HCT116 (cell line): Measurements from ENCODE around the gene CDR2L. TPM values are rescaled to one million over a fixed set of nuclear protein-coding genes. Genes with fewer than 3 reads are reported as not detected.

Experiments used
- ATAC-seq: fragments of 200-7000 bp; cut with Tn5 transposase; 2 replicates; pipeline ENCODE4 v1.9.1; 2020; ENCODE audit warnings: mild to moderate bottlenecking, moderate library complexity
- BruUV-seq: library from RNA; stranded (reverse); fragments of 400-500 nt; replicated peaks from 2 replicates; lab custom pipeline; 2021; lab: Mats Ljungman, UMichigan
- CTCF ChIA-PET: fragments of 300-600 bp; sonication (Branson Sonifier 250); formaldehyde crosslinking; loops from one replicate; lab custom pipeline; 2021; ENCODE audit warnings: antibody characterized with exemption; lab: Charles Lee
- POLR2A ChIA-PET: fragments of 300-600, 350-600 bp; sonication (Branson Sonifier 250); formaldehyde crosslinking; loops from one replicate; lab custom pipeline; 2021; ENCODE audit warnings: antibody characterized with exemption; lab: Charles Lee
- RAD21 ChIA-PET, 2 experiments: fragments of 300-600 bp; sonication (Branson Sonifier 250); formaldehyde crosslinking; loops; one replicate each; lab custom pipeline; 2023; ENCODE audit warnings: low total read pairs in 2 of 2; ENCODE audit not compliant: uncharacterized antibody in 2 of 2, unreplicated experiment in 2 of 2, low non-redundant PET in 1 of 2; lab: Charles Lee
- DNase-seq: peaks from one replicate; pipeline ENCODE4 v3.0.0-alpha.2; 2010; ENCODE audit warnings: low read depth, low spot score
- H2AFZ ChIP-seq: fragments of 200-600 bp; shearing (Covaris generic), sonication (generic); 2 replicates; pipeline ENCODE4 v1.6.1; 2017; ENCODE audit warnings: low read depth, mixed run types, mixed read lengths, antibody characterized with exemption, low read length; ENCODE audit not compliant: poor library complexity, severe bottlenecking
- H3K27ac ChIP-seq: 2 replicates; pipeline ENCODE4 v1.5.1; 2012; ENCODE audit warnings: low read depth, low read length
- H3K27me3 ChIP-seq: fragments of 200-600 bp; sonication (generic); 2 replicates; pipeline ENCODE4 v1.6.1; 2016; ENCODE audit warnings: mixed run types, low read length, mixed read lengths; ENCODE audit not compliant: insufficient read depth
- H3K36me3 ChIP-seq, 2 experiments: fragments of 200-500 bp in 1 of 2; fragments of 200-600 bp in 1 of 2; sonication (Bioruptor generic) in 1 of 2; sonication (generic) in 1 of 2; 2 replicates each; pipeline versions ENCODE4 v1.5.1 to v1.6.1; 2014 to 2016; ENCODE audit warnings: low read length in 2 of 2, inconsistent platforms in 1 of 2, mixed read lengths in 1 of 2, mixed run types in 1 of 2; ENCODE audit not compliant: insufficient read depth in 2 of 2, control insufficient read depth in 1 of 2
- H3K4me1 ChIP-seq, 2 experiments: fragments of 200-600 bp in 1 of 2; sonication (generic) in 1 of 2; 2 replicates each; pipeline versions ENCODE4 v1.5.1 to v1.6.1; 2012 to 2017; ENCODE audit warnings: low read length in 2 of 2, inconsistent platforms in 1 of 2, mild to moderate bottlenecking in 1 of 2, mixed read lengths in 1 of 2, mixed run types in 1 of 2, moderate library complexity in 1 of 2; ENCODE audit not compliant: insufficient read depth in 2 of 2, control insufficient read depth in 1 of 2
- H3K4me2 ChIP-seq: fragments of 200-600 bp; sonication (generic); 2 replicates; pipeline ENCODE4 v1.6.1; 2017; ENCODE audit warnings: mixed run types, low read length, mixed read lengths
- H3K4me3 ChIP-seq, 2 experiments: fragments of 200-600 bp in 1 of 2; sonication (generic) in 1 of 2; replicated peaks in 1 of 2; 2 replicates each; pipeline ENCODE4 v1.5.1; 2011 to 2016; ENCODE audit warnings: low read length in 2 of 2, control low read depth in 1 of 2, low read depth in 1 of 2, mild to moderate bottlenecking in 1 of 2, mixed read lengths in 1 of 2, mixed run types in 1 of 2
- H3K79me2 ChIP-seq: fragments of 200-600 bp; sonication (generic); 2 replicates; pipeline ENCODE4 v1.6.1; 2017; ENCODE audit warnings: mild to moderate bottlenecking, mixed run types, low read length, moderate library complexity, mixed read lengths; ENCODE audit not compliant: insufficient read depth
- H3K9ac ChIP-seq: fragments of 200-600 bp; sonication (generic); 2 replicates; pipeline ENCODE4 v1.6.1; 2016; ENCODE audit warnings: low read length, mixed read lengths
- H3K9me2 ChIP-seq: fragments of 200-600 bp; sonication (generic), shearing (Covaris generic); 2 replicates; pipeline ENCODE4 v1.6.1; 2017; ENCODE audit warnings: mixed run types, mild to moderate bottlenecking, moderate library complexity; ENCODE audit not compliant: insufficient read depth
- H3K9me3 ChIP-seq, 2 experiments: fragments of 200-500 bp in 1 of 2; fragments of 200-600 bp in 1 of 2; sonication (Bioruptor generic) in 1 of 2; sonication (generic) in 1 of 2; 2 replicates each; pipeline ENCODE4 v1.6.1; 2014 to 2017; ENCODE audit warnings: low read length in 2 of 2, mixed read lengths in 2 of 2, inconsistent platforms in 1 of 2, low read depth in 1 of 2, mild to moderate bottlenecking in 1 of 2, mixed run types in 1 of 2, moderate library complexity in 1 of 2; ENCODE audit not compliant: control insufficient read depth in 1 of 2, insufficient read depth in 1 of 2
- H4K20me1 ChIP-seq: fragments of 200-600 bp; sonication (generic), shearing (Covaris generic); 2 replicates; pipeline ENCODE4 v1.6.1; 2017; ENCODE audit warnings: mixed run types, mild to moderate bottlenecking, moderate library complexity; ENCODE audit not compliant: insufficient read depth
- EZH2 ChIP-seq: fragments of 200-600 bp; sonication (generic); IDR thresholded peaks from 2 replicates; pipeline ENCODE4 v1.6.1; 2017; ENCODE audit warnings: antibody characterized with exemption, mixed run types
- EZH2phosphoT487 ChIP-seq: fragments of 200-600 bp; IDR thresholded peaks from 2 replicates; pipeline ENCODE4 v1.6.1; 2018; ENCODE audit warnings: antibody characterized with exemption, borderline replicate concordance
- POLR2AphosphoS5 ChIP-seq: IDR thresholded peaks from 2 replicates; pipeline ENCODE4 v1.6.1; 2011; ENCODE audit warnings: mild to moderate bottlenecking, low read depth, low read length, moderate library complexity
- SIN3A ChIP-seq: IDR thresholded peaks from 2 replicates; pipeline ENCODE4 v1.6.1; 2012; ENCODE audit warnings: low read depth
- SP1 ChIP-seq: IDR thresholded peaks from 2 replicates; pipeline ENCODE4 v1.6.1; 2012; ENCODE audit warnings: low read depth
- YY1 ChIP-seq: IDR thresholded peaks from 2 replicates; pipeline ENCODE4 v1.6.1; 2011; ENCODE audit warnings: low read length, low read depth, moderate library complexity, mild to moderate bottlenecking; ENCODE audit not compliant: insufficient replicate concordance; ENCODE audit errors: extremely low read depth
- ZNF274 ChIP-seq: fragments of 200-500 bp; sonication (Bioruptor generic); IDR thresholded peaks from 2 replicates; pipeline ENCODE4 v1.6.1; 2014; ENCODE audit warnings: mild to moderate bottlenecking, low read depth, low read length, inconsistent platforms
- intact Hi-C: fragments of 100-400 bp; cut with micrococcal nuclease; formaldehyde crosslinking; loops from 2 replicates; pipeline ENCODE4 v1.10.0; 2022
- total RNA-seq: library from RNA; stranded (reverse); gene quantifications from one replicate; pipeline ENCODE4 v1.2.1, GENCODE V29; 2021; ENCODE audit not compliant: unreplicated experiment
- TF ChIP-seq, protein P1 (sequence below): IDR thresholded peaks from 2 replicates; pipeline ENCODE4 v1.6.1; 2012; ENCODE audit warnings: low read depth

Gene CDR2L
- total RNA-seq, 1 experiment from 2014 or later = 26.5 TPM

- Histone ChIP-seq H3K27me3 (no peaks in the 10 kb centered on the region), H3K79me2 (no peaks in the 10 kb centered on the region), H2AFZ (no peak overlapping the region), H3K4me3 (no peak overlapping the region), H3K27ac (no peak overlapping the region), H3K9ac (no peak overlapping the region), H3K9me2 (no peaks in the 10 kb centered on the region), H4K20me1 (no peaks in the 10 kb centered on the region), H3K4me1 (peaks cover 9 to 25% of the 10 kb centered on the region in 2 experiments), H3K9me3 (no peaks in the 10 kb centered on the region), H3K4me2 (no peak overlapping the region), H3K36me3 (no peaks in the 10 kb centered on the region)
- RAD21 ChIA-PET = no interaction called here
- CTCF ChIA-PET = interaction anchor here (1.5 kb wide), 1 partner anchor 18 kb away, joined by 3 read pairs; no protein-coding TSS in a partner anchor
- no TSS peak for BruUV-seq
- no peak for DNase-seq
- POLR2A ChIA-PET = interaction anchor here (1.4 kb wide), 1 partner anchor 33 kb away, joined by 3 read pairs; no protein-coding TSS in a partner anchor
- intact Hi-C loops = no loop called here
- TF ChIP-seq YY1 = no peak
- no peak for TF ChIP-seq SP1
- TF ChIP-seq EZH2 = no peak
- no peak for TF ChIP-seq EZH2phosphoT487
- TF ChIP-seq, protein P1, sequence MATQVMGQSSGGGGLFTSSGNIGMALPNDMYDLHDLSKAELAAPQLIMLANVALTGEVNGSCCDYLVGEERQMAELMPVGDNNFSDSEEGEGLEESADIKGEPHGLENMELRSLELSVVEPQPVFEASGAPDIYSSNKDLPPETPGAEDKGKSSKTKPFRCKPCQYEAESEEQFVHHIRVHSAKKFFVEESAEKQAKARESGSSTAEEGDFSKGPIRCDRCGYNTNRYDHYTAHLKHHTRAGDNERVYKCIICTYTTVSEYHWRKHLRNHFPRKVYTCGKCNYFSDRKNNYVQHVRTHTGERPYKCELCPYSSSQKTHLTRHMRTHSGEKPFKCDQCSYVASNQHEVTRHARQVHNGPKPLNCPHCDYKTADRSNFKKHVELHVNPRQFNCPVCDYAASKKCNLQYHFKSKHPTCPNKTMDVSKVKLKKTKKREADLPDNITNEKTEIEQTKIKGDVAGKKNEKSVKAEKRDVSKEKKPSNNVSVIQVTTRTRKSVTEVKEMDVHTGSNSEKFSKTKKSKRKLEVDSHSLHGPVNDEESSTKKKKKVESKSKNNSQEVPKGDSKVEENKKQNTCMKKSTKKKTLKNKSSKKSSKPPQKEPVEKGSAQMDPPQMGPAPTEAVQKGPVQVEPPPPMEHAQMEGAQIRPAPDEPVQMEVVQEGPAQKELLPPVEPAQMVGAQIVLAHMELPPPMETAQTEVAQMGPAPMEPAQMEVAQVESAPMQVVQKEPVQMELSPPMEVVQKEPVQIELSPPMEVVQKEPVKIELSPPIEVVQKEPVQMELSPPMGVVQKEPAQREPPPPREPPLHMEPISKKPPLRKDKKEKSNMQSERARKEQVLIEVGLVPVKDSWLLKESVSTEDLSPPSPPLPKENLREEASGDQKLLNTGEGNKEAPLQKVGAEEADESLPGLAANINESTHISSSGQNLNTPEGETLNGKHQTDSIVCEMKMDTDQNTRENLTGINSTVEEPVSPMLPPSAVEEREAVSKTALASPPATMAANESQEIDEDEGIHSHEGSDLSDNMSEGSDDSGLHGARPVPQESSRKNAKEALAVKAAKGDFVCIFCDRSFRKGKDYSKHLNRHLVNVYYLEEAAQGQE = no peak
- TF ChIP-seq ZNF274 = no peak
- no peak for TF ChIP-seq SIN3A
- TF ChIP-seq POLR2AphosphoS5 = no peak
- ATAC-seq = no peak
These were observed 7.9 kb upstream of the CDR2L start for GRCh38 chr17:74979408-74980146.
